ENCODE measurements around the gene CPNE8. TPM values are rescaled to one million over a fixed set of nuclear protein-coding genes. Genes with fewer than 3 reads are reported as not detected.

Gene CPNE8
- total and polyA plus RNA-seq, 2 of the 4 experiments (the other 2 are of a cell fraction), result not detected

DNA sequence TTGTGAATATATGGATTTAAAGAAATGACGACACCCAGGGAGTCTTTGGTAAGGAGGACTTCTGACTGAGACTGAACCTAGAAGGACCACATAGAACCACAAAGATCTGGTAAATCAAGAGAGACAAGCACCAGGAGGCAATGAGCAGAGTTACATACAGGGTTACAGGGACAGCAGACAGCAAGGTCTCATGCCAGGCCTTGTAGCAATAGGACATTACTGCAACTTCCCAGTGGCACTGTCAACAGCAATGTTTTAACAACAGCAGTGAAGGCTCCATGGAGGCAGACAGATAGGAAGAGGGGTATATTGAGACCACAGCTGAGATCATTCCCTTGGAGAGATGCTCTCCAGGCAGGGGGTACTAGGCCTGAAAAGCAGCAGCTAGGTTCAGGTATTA, 18.5 kb downstream of the CPNE8 start:
- Histone ChIP-seq H3K27me3 (ENCODE audit: control insufficient read depth, insufficient read depth, low read length) (no peaks in the 10 kb centered on the region), H3K4me3 (ENCODE audit: insufficient read depth, low read depth, low read length) (no peak overlapping the region), H3K9me3 (ENCODE audit: control insufficient read depth, insufficient read depth, low read length) (peaks cover 10% of the 10 kb centered on the region), H2AFZ (replicated peaks; ENCODE audit: low read length, poor library complexity) (no peak overlapping the region), H4K20me1 (ENCODE audit: insufficient read depth, low read length) (no peaks in the 10 kb centered on the region), H2AK9ac (replicated peaks; ENCODE audit: low read depth, low read length, poor library complexity) (no peak overlapping the region), H2BK120ac (ENCODE audit: low read depth, low read length) (no peak overlapping the region), H3K56ac (ENCODE audit: extremely low read depth, insufficient read depth, low read length) (no peak overlapping the region), H3K14ac (replicated peaks; ENCODE audit: low read depth, low read length) (no peak overlapping the region), H3K9me1 (ENCODE audit: insufficient read depth, low read length) (no peaks in the 10 kb centered on the region), H3K18ac (ENCODE audit: low read depth, low read length) (no peak overlapping the region), H2BK15ac (ENCODE audit: low read depth, low read length) (no peak overlapping the region), H3K4me2 (ENCODE audit: low read depth, low read length) (no peak overlapping the region), H3K36me3 (ENCODE audit: control insufficient read depth, insufficient read depth, low read length) (no peaks in the 10 kb centered on the region), H4K91ac (ENCODE audit: insufficient read depth, low read depth, low read length) (no peak overlapping the region), H3K79me1 (ENCODE audit: low read depth in 1 of 2, low read length in 2 of 2) (no peaks in the 10 kb centered on the region), H3K27ac (ENCODE audit: insufficient read depth, low read length) (no peak overlapping the region), H3K4ac (ENCODE audit: low read depth, low read length) (no peak overlapping the region), H2BK5ac (ENCODE audit: low read depth, low read length, poor library complexity, severe bottlenecking) (no peak overlapping the region), H4K8ac (ENCODE audit: low read depth in 2 of 2, low read length in 2 of 2) (no peak overlapping the region), H2BK20ac (ENCODE audit: low read depth, low read length) (no peak overlapping the region), H2AK5ac (ENCODE audit: low read depth, low read length) (no peak overlapping the region), H4K5ac (ENCODE audit: low read depth, low read length) (no peak overlapping the region), H3K4me1 (ENCODE audit: control insufficient read depth, insufficient read depth, low read length) (no peaks in the 10 kb centered on the region), H3K9ac (ENCODE audit: low read depth, low read length) (no peak overlapping the region), H3K23ac (ENCODE audit: low read depth, low read length) (no peak overlapping the region)
- no TSS peak for BruUV-seq (replicated peaks)
- DNase-seq (no peak), ATAC-seq (ENCODE audit: low read depth) (no peak)
- WGBS, 2 experiments (ENCODE audit: extremely low coverage in 2 of 2, insufficient read length in 1 of 2), result no CpG with 5 or more reads among the region's 1 CpG
- intact Hi-C loops (cut with micrococcal nuclease), result no loop called here
- dilution Hi-C loops (cut with HindIII; ENCODE audit: low sequenced_read_pairs, unreplicated experiment), result no loop called here
- CTCF ChIA-PET, result no interaction called here
- TF ChIP-seq RCOR1 (IDR thresholded peaks at IDR 0.05; ENCODE audit: insufficient replicate concordance, low read length), result no peak
- TF ChIP-seq BHLHE40 (IDR thresholded peaks at IDR 0.05; ENCODE audit: low read depth, low read length), result no peak
- TF ChIP-seq, protein P1, sequence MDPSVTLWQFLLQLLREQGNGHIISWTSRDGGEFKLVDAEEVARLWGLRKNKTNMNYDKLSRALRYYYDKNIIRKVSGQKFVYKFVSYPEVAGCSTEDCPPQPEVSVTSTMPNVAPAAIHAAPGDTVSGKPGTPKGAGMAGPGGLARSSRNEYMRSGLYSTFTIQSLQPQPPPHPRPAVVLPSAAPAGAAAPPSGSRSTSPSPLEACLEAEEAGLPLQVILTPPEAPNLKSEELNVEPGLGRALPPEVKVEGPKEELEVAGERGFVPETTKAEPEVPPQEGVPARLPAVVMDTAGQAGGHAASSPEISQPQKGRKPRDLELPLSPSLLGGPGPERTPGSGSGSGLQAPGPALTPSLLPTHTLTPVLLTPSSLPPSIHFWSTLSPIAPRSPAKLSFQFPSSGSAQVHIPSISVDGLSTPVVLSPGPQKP (IDR thresholded peaks at IDR 0.05; ENCODE audit: borderline replicate concordance, low read depth, low read length), result no peak
- TF ChIP-seq CHD1 (IDR thresholded peaks at IDR 0.05; ENCODE audit: low read depth, low read length), result no peak
- no peak for TF ChIP-seq MXI1 (IDR thresholded peaks at IDR 0.05; ENCODE audit: borderline replicate concordance, low read depth, low read length)
- TF ChIP-seq RAD21 (IDR thresholded peaks at IDR 0.05; ENCODE audit: low read length), result no peak
- TF ChIP-seq POLR2A (IDR thresholded peaks at IDR 0.05; ENCODE audit: low read depth, low read length), result no peak
- TF ChIP-seq NFE2L2 (IDR thresholded peaks at IDR 0.05; ENCODE audit: low read depth, low read length), result no peak
- no peak for TF ChIP-seq RFX5 (IDR thresholded peaks at IDR 0.05; ENCODE audit: low read depth, low read length)
- TF ChIP-seq SMC3 (IDR thresholded peaks at IDR 0.05; ENCODE audit: low read depth, low read length), result no peak
- no peak for TF ChIP-seq CEBPB (IDR thresholded peaks at IDR 0.05; ENCODE audit: low read depth, low read length)
- TF ChIP-seq FOS (IDR thresholded peaks at IDR 0.05; ENCODE audit: low read depth, low read length), result no peak
- no peak for TF ChIP-seq MAZ (IDR thresholded peaks at IDR 0.05; ENCODE audit: borderline replicate concordance, low read depth, low read length)
- TF ChIP-seq, protein P2, sequence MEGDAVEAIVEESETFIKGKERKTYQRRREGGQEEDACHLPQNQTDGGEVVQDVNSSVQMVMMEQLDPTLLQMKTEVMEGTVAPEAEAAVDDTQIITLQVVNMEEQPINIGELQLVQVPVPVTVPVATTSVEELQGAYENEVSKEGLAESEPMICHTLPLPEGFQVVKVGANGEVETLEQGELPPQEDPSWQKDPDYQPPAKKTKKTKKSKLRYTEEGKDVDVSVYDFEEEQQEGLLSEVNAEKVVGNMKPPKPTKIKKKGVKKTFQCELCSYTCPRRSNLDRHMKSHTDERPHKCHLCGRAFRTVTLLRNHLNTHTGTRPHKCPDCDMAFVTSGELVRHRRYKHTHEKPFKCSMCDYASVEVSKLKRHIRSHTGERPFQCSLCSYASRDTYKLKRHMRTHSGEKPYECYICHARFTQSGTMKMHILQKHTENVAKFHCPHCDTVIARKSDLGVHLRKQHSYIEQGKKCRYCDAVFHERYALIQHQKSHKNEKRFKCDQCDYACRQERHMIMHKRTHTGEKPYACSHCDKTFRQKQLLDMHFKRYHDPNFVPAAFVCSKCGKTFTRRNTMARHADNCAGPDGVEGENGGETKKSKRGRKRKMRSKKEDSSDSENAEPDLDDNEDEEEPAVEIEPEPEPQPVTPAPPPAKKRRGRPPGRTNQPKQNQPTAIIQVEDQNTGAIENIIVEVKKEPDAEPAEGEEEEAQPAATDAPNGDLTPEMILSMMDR (conservative IDR thresholded peaks at IDR 0.05; ENCODE audit: low read depth, low read length), result no peak
- POLR2A ChIA-PET (ENCODE audit: unreplicated experiment), result no interaction called here
- in situ Hi-C loops (cut with MboI; ENCODE audit: low sequenced_read_pairs), result no loop called here
